ENCODE measurements around the gene ANKRD10.
"Not testable (repeated sequence)": the region's sequence is repeated elsewhere in the genome, so short reads cannot be mapped to it uniquely, and the experiment has no call there.

ANKRD10 gene

GRCh38 chr13:110867380-110867779 is 47.5 kb downstream of the ANKRD10 start:
- DNase-seq (ENCODE audit: low read depth, low spot score): no peak

DNA sequence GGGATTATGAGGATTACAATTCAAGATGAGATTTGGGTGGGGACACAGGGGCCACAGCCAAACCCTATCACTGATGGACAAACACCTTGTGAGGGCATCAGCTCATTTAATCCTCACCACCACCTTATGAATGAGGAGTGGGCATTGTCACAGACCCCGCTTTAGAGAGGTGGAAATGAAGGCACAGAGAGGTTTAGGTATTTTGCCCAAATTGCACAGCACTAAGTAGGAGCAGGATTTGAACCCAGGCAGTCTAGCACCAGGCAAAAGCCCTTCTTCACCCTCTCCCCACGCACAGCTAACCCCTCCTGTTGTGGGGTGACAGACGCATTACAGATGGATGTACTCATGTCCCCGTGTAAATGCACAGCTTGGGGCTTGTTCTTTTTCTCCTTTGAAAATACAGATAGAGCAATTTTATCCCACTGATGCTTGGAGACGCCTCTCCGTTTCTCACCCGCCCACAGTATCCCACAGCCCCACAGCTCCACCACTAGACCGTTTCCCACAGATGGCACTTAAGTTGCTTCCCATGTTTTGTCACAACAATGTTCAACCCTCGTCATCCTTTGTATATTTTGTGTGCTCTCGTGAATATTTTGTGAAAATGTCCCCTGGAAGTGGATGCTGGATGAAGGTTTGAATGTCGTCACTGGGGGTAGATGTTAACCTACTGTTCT is 48.2 kb downstream of the ANKRD10 start:
- DNase-seq (ENCODE audit: low read depth, low spot score): no peak

DNA sequence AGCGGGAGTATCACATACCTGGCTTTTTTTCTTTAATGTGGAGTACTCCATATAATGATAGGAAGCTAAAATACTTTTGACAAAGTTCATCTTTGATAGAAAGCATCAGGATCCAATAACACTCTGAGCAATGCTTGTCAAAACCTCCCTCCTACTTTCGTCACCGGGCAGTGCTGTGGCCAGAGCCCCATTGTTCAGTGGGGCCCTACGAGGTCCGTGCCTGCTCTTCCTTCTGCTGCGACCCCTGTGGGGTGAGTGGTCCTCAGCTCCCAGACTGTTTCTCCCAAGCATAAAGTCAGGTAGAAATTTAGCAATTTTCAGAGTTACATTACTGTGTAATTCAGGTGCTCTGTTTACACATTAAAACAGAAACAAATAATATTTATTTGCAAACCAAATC is 51.2 kb downstream of the ANKRD10 start:
- DNase-seq (ENCODE audit: low read depth, low spot score): no peak

DNA sequence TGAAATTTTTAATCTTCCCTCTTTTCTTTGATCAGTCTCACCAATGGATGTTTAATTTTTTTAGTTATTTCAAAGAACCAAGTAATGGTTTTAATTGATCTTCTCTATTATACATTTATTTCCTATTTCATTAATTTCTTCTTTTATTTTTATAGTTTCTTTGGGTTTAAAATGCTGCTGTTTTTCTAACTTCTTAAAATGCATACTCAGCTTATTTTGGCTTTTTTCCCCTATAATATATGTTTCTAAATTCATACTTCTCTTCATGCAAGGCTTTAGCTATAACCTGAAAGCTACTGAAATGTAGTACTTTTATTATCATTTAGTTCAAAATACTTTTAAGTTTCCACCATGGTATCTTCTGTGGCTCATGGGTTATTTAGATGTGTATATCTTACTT is 53.9 kb downstream of the ANKRD10 start:
- DNase-seq (ENCODE audit: low read depth, low spot score): no peak

GRCh38 chr13:110856942-110857835 is 57.7 kb downstream of the ANKRD10 start:
- DNase-seq (ENCODE audit: low read depth, low spot score): no peak

DNA sequence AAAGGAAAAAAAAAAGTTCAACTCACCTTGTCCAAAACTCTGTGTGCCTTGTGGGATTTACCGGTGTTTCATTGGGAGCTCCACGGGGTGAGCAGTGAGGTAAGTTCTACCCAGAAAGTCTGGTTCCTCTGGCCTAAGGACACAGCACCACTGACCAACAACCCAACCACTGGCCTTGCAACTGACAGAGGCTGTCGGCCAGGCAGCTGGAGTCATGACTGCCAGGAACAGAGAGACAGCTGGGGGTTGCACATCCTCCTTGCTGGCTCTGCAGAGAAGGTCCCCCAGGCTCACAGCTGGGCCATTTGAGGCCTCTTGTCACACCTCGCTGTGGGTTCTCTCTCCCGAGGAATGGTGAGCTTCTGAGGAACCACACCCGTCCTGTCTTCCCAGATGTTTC is 59.5 kb downstream of the ANKRD10 start:
- no peak for DNase-seq (ENCODE audit: low read depth, low spot score)

GRCh38 chr13:110854866-110855265 is 60.0 kb downstream of the ANKRD10 start:
- no peak for DNase-seq (ENCODE audit: low read depth, low spot score)

DNA sequence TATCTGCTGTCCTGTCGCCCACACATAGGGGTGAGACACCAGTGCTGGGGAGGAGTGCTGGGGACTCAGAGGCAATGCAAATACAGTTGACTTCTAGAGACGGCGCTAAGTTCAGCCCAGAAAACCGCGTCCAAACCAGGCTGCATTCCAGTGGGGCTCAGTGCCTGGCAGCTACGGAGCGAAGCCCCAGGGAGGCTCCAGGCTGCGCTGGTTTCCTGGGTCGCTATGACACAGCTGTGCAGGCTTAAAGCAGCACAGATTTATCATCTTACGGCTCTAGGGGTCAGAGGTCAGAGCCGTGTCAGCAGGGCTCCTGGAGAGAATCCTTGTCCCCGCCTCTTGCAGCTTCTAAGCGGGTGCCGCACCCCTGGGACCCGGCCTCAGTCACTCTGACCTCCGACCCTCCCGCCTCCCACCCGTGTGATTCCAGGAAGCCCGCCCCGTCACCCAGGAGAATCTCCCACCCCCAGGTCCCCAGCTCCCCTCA is 61.6 kb downstream of the ANKRD10 start:
- no peak for DNase-seq (ENCODE audit: low read depth, low spot score)

GRCh38 chr13:110850840-110851239 is 64.0 kb downstream of the ANKRD10 start:
- DNase-seq (ENCODE audit: low read depth, low spot score): no peak

DNA sequence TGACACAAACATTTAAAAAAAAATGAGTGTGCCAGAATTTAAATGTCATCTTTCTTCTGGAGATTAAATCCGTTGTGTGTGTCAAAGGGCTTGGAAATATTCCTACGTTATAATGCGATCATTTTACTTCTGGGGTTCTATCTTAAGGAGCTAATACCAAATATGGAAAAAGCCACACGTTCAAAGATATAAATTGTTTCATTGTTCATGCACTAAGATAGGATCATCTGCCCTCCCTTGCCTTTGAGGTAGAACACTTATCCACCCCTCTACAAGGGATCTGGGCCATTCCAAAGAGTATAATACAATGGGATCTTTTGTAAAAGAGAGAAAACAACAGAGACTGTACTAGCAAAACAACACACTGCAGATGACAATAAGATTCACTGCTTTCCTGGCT is 64.9 kb downstream of the ANKRD10 start:
- DNase-seq (ENCODE audit: low read depth, low spot score): no peak

DNA sequence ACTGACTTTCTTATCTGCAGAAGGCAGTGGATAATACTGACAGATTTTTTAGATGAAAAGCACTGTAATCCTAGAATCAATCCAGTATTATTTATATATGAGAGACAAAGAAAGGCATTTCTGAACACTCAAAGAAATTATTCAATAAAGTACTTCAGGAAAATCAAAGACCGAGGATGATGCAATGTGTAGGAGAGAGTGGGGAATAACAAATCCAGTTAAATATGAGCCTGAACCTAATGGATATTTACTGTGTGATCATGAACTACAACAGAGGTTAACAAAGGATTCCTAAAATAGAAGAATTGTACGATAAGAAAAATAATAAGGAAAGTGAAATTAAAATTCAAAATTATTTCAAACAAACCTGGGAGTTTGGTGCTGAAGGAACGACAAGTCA is 69.3 kb downstream of the ANKRD10 start:
- no peak for DNase-seq (ENCODE audit: low read depth, low spot score)

GRCh38 chr13:110841846-110842245 is 73.0 kb downstream of the ANKRD10 start:
- DNase-seq (ENCODE audit: low read depth, low spot score): no peak

DNA sequence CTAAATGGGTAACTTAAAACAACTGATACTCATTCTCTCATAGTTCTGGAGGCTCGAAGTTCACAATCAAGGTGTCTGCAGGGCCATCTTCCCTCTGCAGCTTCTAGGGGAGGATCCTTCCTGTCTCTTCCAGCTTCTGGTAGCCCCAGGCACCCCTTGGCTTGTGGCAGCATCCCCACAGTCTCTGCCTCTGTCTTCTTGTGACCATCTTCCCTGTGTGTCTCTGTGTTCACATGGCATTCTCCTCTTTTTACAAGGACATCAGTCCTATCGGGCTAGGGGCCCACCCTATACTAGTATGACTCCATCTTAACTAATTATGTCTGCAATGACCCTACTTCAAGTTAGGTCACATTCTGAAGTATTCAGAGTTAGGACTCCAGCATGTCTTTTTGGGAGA is 73.5 kb downstream of the ANKRD10 start:
- DNase-seq (ENCODE audit: low read depth, low spot score): no peak

GRCh38 chr13:110838867-110839538 is 75.9 kb downstream of the ANKRD10 start:
- DNase-seq (ENCODE audit: low read depth, low spot score): no peak

DNA sequence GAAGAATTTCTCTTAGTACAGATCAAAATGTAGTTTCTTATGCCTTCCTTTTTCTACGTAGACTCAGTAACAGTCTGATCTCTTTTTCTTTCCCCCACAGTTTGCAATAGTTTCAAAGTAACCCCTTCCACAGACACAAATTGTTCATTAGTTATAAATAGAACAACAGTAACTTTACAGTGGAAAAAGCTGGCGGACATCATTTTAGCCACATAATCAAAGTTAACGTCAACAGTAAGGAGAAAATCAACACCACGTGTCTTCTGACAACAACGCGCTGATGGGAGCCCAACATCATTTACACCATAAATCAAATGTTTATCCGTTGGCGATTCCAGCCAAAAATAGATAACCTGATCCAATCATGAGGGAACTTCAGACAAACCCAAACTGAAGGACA is 76.8 kb downstream of the ANKRD10 start:
- no peak for DNase-seq (ENCODE audit: low read depth, low spot score)

GRCh38 chr13:110837397-110838061 is 77.3 kb downstream of the ANKRD10 start:
- DNase-seq (ENCODE audit: low read depth, low spot score): not testable (repeated sequence)

GRCh38 chr13:110836605-110836903 is 78.3 kb downstream of the ANKRD10 start:
- DNase-seq (ENCODE audit: low read depth, low spot score): no peak

- no peak for DNase-seq (ENCODE audit: low read depth, low spot score)
Observed at GRCh38 chr13:110835721-110836604, 78.9 kb downstream of the ANKRD10 start.

DNA sequence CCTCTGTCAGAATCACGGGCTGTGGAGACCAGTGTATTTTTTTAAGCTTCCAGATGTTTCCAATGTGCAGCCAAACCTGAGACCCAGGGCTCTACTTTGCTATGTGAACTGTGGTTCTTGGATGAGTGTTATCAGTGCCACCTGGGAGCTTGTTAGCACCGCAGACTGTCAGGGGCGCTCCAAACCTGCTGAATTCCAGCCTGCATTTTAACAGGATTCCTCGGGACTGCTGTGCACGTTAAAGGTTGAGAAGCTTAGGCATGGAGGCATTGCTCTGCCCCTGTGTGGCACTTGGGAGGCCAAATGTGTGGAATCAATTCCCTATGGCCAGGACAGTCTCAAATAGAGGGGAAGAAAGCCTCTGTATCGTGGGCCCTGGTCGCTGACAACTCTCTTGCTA is 80.3 kb downstream of the ANKRD10 start:
- no peak for DNase-seq (ENCODE audit: low read depth, low spot score)

DNA sequence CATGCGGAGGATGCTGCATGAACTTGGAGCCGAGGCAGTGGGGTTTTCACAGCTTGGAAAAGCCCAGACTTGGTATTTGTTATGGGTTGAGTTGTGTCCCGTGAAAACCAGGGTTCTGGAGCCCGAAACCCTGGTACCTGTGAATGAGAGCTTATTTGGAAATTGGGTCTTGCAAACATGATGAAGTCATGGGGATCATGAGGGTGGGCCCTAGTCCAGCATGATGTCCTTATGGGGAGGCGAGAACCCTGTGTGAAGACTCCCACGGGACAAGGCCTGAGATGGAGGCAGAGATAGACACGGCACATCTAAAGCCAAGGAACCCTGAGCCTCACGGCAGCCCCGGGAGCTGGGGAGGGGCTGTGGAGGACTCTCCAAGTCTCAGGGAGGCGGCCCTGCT is 82.3 kb downstream of the ANKRD10 start:
- DNase-seq (ENCODE audit: low read depth, low spot score): no peak

GRCh38 chr13:110832205-110832479 is 82.7 kb downstream of the ANKRD10 start:
- no peak for DNase-seq (ENCODE audit: low read depth, low spot score)

All from astrocyte of the hippocampus (primary cell).